ENCODE results near the gene FGF21. TPM values are rescaled to one million over a fixed set of nuclear protein-coding genes. Genes with fewer than 3 reads are reported as not detected.
A peak's percentile ranks its signal among the peaks of the same experiment; 100 is the strongest.

Gene FGF21
- polyA plus RNA-seq, 2 of the 4 experiments (the other 2 are of a cell fraction), result 0.06 TPM; not detected in 1

DNA sequence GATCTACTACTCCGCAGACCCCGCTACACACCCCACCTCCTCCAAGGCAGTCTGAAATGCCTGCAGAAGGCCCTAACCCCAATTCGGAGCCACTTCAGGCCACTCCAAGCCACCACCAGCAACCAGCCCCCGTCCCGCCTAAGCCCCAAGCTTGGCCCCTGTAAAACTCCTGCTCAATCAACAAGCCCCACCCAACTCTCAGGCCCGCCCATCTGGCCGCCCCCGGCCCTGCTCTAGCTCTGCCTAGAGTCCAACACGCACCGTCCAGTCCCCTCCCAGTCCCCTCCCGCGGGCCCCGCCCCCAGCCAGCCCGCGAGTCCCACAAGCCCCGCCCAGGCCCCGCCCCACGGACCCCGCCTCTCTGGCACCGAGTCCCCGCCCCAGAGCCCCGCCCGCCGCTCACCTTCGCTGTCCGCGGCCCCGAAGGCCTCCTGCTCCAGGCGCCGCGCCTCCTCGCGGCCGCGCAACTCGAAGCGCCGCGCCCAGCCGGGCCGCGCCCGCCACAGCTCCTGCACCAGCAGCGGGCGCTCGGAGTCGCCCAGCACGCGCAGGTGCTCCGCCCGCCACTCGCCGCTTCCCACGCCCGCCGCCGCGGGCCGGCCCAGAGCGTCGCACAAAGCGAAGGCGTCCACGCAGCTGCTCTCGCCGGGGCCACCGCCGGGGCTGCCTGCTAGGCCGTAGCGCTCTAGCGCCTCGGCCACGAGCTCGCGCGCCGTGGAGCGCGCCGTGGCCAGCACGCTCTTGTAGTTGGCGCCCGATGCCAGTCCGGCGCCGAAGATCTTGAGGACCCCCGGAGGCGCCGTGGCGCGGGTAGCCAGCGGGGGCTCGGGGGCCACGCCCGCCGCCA, 16.5 kb upstream of the FGF21 start (continued):
- TF ChIP-seq TP53 (CRISPR knock-in tag; IDR thresholded peaks at IDR 0.05) (peak; percentile 65; the same call in 1 of the 2 replicates), GATA3 (IDR thresholded peaks at IDR 0.05; ENCODE audit: borderline replicate concordance) (0 out of 2 replicates have a peak, but pooled peaks have one; percentile 23), CHD2 (IDR thresholded peaks at IDR 0.05; ENCODE audit: low read length, partially characterized antibody) (no peak), HOXB13 (CRISPR knock-in tag; IDR thresholded peaks at IDR 0.05; ENCODE audit: low read depth) (peak; percentile 86; the same call in 1 of the 2 replicates), EHF (CRISPR knock-in tag; IDR thresholded peaks at IDR 0.05) (peak; percentile 69; the same call in 1 of the 2 replicates)

DNA sequence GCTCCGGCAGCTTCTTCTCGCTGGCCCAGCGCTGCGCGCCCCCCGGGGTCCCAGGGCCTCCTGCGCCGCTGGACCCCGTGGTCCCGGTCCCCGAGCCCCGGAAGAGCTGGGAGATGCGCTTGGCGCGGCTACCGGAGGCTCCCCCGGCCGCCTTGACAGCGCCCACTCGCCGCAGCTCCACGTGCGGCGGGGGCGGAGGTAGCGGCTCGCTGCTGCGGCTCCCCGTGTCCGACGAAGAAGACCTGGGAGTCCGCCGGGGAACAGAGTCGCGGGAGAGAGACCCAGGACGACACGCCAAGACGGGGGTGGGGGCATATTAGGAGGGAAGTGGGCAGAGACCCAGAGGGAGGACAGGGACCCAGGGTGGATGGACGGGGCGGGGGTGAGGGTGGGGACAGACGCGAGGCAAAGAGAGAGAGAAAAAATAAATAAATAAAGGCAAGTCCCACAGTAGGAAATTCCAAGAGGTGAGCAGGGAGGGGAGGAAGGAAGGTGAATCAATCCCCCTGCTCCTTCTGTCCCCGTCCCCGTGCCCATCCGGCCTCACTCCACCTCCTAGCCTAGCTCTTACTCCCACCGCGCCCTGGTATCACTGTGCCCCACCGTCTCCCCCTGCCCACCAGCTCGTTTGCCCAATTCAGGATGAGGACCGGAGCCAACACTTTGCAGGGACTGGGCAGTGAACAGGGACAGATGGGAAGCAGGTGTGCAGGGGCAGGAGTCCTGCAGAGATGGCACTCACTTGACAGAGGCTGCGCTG, 15.7 kb upstream of the FGF21 start:
- peaks cover 16% of the 10 kb centered on the region for H3K4me1 ChIP-seq
- DNase-seq (ENCODE audit: low read depth in 1 of 2, low spot score in 1 of 2) (no peak), FAIRE-seq (no peak), ATAC-seq (no peak)
- CTCF ChIA-PET, result interaction anchor here (0.6 to 5.4 kb wide), 44 partner anchors 7 to 358 kb away, joined by 3 to 69 read pairs (median 5); partner anchors contain the start of genes CA11, FUT2 and IZUMO1
- TF ChIP-seq SMC3 (IDR thresholded peaks at IDR 0.05) (no peak), PHF8 (IDR thresholded peaks at IDR 0.05; ENCODE audit: borderline replicate concordance, low read depth) (0 out of 2 replicates have a peak, but pooled peaks have one; percentile 27), BCL3 (IDR thresholded peaks at IDR 0.05) (0 out of 3 replicates have a peak, but pooled peaks have one; percentile 14)
- no peaks in the 10 kb centered on the region for H3K9me3 ChIP-seq
- peak overlapping the region; percentile 59 for H3K4me3 ChIP-seq
- 49% methylated on average over 26 of the region's 51 CpGs for WGBS (ENCODE audit: missing lambda C conversion rate)
- peak overlapping the region; percentile 82 to 89 for H3K27ac ChIP-seq
- peak overlapping the region; percentile 100 for H3K4me2 ChIP-seq
- POLR2A ChIA-PET, result interaction anchor here (0.6 to 2.0 kb wide), 6 partner anchors 19 to 99 kb away, joined by 3 to 15 read pairs (median 4); partner anchors contain the start of gene CA11

DNA sequence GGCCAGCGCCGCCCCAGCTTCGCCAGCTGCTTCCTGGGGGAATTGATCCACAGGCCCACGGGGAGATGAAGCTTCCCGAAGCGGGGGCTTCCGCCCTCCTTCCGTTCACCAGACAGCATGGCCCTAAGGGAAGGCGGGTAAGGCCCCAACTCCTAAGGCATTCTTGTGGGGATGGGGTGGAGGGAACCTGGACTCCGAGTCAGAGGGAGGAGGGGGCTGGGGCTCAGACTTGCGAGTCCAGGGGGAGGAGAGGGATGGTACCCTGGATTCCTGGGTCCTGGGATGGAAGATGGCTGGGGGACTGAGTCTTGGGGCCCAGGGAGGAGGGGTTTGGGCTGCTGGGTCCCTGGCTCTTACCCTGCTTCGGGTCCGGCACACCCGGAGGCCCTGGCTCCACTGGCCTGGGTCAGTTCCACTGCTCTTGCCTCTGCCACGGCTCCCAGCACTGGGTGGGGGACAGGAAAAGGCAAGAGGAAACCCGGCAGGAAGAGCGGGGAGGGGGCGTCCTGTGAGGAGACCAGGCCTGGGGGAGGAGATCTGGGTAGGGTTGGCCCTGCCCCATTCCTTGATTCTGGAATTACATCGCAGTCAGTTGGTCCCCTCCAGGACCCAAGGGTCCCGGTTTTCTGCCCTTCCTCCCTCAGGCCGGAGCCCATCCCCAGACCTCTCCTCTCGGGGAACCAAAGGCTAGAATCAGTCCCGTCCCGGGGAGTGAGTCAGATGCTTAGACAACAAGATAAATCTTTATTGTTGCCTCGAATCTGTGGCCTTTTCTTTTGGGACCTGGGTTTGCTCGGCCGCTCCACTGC, 15.0 kb upstream of the FGF21 start, which contains the start of gene RASIP1:
Gene RASIP1 (minus strand): TSS at position 447 of the 809 bp plus-strand sequence. CDS start 328 bp downstream, at position 119.
- H3K27ac ChIP-seq, result peak within 1 kb of the TSS; percentile 82 to 89

More for the DNA sequence above, 15.0 kb upstream of the FGF21 start, which contains the start of gene RASIP1:
- peak within 1 kb of the TSS; percentile 59 for H3K4me3 ChIP-seq
- DNase-seq (ENCODE audit: low read depth in 1 of 2, low spot score in 1 of 2), result no peak
- ATAC-seq, result no peak
- 85% methylated on average over 27 of the region's 27 CpGs for WGBS (ENCODE audit: missing lambda C conversion rate)
- POLR2A ChIA-PET, result interaction anchor here (0.6 to 2.0 kb wide), 2 partner anchors 95 to 100 kb away, joined by 3 to 15 read pairs; partner anchors contain the start of gene CA11
- peaks cover 14% of the 10 kb centered on the region for H3K4me1 ChIP-seq
- FAIRE-seq, result no peak
- H3K4me2 ChIP-seq, result peak within 1 kb of the TSS; percentile 100
- no peaks in the 10 kb centered on the region for H3K9me3 ChIP-seq
- CTCF ChIA-PET, result interaction anchor here (1.2 to 5.4 kb wide), 12 partner anchors 8 to 357 kb away, joined by 3 to 69 read pairs (median 9); no protein-coding TSS in a partner anchor
- TF ChIP-seq CHD4 (IDR thresholded peaks at IDR 0.05; ENCODE audit: borderline replicate concordance) (no peak), SREBF2 (IDR thresholded peaks at IDR 0.05) (no peak), FOSB (CRISPR knock-in tag; IDR thresholded peaks at IDR 0.05) (no peak), PHF8 (IDR thresholded peaks at IDR 0.05; ENCODE audit: borderline replicate concordance, low read depth) (no peak), POLR2AphosphoS2 (conservative IDR thresholded peaks at IDR 0.05; ENCODE audit: low read length) (no peak)
- TF ChIP-seq, protein P1, sequence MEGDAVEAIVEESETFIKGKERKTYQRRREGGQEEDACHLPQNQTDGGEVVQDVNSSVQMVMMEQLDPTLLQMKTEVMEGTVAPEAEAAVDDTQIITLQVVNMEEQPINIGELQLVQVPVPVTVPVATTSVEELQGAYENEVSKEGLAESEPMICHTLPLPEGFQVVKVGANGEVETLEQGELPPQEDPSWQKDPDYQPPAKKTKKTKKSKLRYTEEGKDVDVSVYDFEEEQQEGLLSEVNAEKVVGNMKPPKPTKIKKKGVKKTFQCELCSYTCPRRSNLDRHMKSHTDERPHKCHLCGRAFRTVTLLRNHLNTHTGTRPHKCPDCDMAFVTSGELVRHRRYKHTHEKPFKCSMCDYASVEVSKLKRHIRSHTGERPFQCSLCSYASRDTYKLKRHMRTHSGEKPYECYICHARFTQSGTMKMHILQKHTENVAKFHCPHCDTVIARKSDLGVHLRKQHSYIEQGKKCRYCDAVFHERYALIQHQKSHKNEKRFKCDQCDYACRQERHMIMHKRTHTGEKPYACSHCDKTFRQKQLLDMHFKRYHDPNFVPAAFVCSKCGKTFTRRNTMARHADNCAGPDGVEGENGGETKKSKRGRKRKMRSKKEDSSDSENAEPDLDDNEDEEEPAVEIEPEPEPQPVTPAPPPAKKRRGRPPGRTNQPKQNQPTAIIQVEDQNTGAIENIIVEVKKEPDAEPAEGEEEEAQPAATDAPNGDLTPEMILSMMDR (IDR thresholded peaks at IDR 0.05), result no peak

Data from A549 (cell line).